IMR-90 (cell line): Measurements from ENCODE around the gene MAOB. TPM values are rescaled to one million over a fixed set of nuclear protein-coding genes. Genes with fewer than 3 reads are reported as not detected.

ENCODE experiments used
- ATAC-seq: fragments of 200-7000 bp; cut with Tn5 transposase; 2 replicates; pipeline ENCODE4 v1.9.1; 2020; ENCODE audit warnings: low read depth, mild to moderate bottlenecking, moderate library complexity
- BruUV-seq: library from RNA; stranded (reverse); fragments of 400-500 nt; replicated peaks from 2 replicates; lab custom pipeline; 2021; lab: Mats Ljungman, UMichigan
- CTCF ChIA-PET: fragments of 300-600 bp; formaldehyde crosslinking; extraction: SDS; loops from one replicate; lab custom pipeline; 2021; ENCODE audit warnings: antibody characterized with exemption; lab: Yijun Ruan, JAX
- POLR2A ChIA-PET: fragments of 300-600 bp; sonication (Branson Sonifier 250); formaldehyde crosslinking; loops from one replicate; lab custom pipeline; 2022; ENCODE audit warnings: antibody characterized with exemption; ENCODE audit not compliant: unreplicated experiment; lab: Charles Lee
- DNase-seq: peaks from one replicate; pipeline ENCODE4 v3.0.0; 2013
- H2AFZ ChIP-seq: replicated peaks from 2 replicates; pipeline ENCODE3; 2013; ENCODE audit warnings: low read length, mild to moderate bottlenecking; ENCODE audit not compliant: poor library complexity
- H2AK5ac ChIP-seq: 2 replicates; pipeline ENCODE4 v1.6.1; 2013; ENCODE audit warnings: low read depth, low read length, inconsistent platforms
- H2AK9ac ChIP-seq: replicated peaks from 2 replicates; pipeline ENCODE3; 2013; ENCODE audit warnings: mild to moderate bottlenecking, low read depth, low read length, moderate library complexity; ENCODE audit not compliant: poor library complexity
- H2BK120ac ChIP-seq: 2 replicates; pipeline ENCODE4 v1.6.1; 2013; ENCODE audit warnings: low read depth, low read length, inconsistent platforms
- H2BK15ac ChIP-seq: 3 replicates; pipeline ENCODE4 v1.6.1; 2013; ENCODE audit warnings: low read depth, low read length, inconsistent platforms
- H2BK20ac ChIP-seq: 2 replicates; pipeline ENCODE4 v1.6.1; 2013; ENCODE audit warnings: low read depth, mild to moderate bottlenecking, inconsistent platforms, low read length, moderate library complexity
- H2BK5ac ChIP-seq: 2 replicates; pipeline ENCODE4 v1.6.1; 2013; ENCODE audit warnings: mild to moderate bottlenecking, low read depth, low read length, inconsistent platforms; ENCODE audit not compliant: poor library complexity, severe bottlenecking
- H3K14ac ChIP-seq: replicated peaks from 2 replicates; pipeline ENCODE4 v1.6.1; 2013; ENCODE audit warnings: low read depth, low read length, inconsistent platforms
- H3K18ac ChIP-seq: 2 replicates; pipeline ENCODE4 v1.6.1; 2013; ENCODE audit warnings: low read depth, low read length, control low read depth
- H3K23ac ChIP-seq: 2 replicates; pipeline ENCODE4 v1.6.1; 2013; ENCODE audit warnings: low read depth, low read length, inconsistent platforms
- H3K27ac ChIP-seq: 2 replicates; pipeline ENCODE4 v1.5.1; 2013; ENCODE audit warnings: mild to moderate bottlenecking, control low read depth, low read length; ENCODE audit not compliant: insufficient read depth
- H3K27me3 ChIP-seq: 2 replicates; pipeline ENCODE4 v1.6.1; 2013; ENCODE audit warnings: low read length; ENCODE audit not compliant: control insufficient read depth, insufficient read depth
- H3K36me3 ChIP-seq: 2 replicates; pipeline ENCODE4 v1.6.1; 2013; ENCODE audit warnings: low read length, mixed read lengths; ENCODE audit not compliant: control insufficient read depth, insufficient read depth
- H3K4ac ChIP-seq: 2 replicates; pipeline ENCODE4 v1.6.1; 2013; ENCODE audit warnings: low read depth, low read length, inconsistent platforms
- H3K4me1 ChIP-seq: 2 replicates; pipeline ENCODE4 v1.6.1; 2013; ENCODE audit warnings: low read length, mixed read lengths; ENCODE audit not compliant: control insufficient read depth, insufficient read depth
- H3K4me2 ChIP-seq: 2 replicates; pipeline ENCODE4 v1.6.1; 2013; ENCODE audit warnings: low read depth, mild to moderate bottlenecking, control low read depth, low read length, moderate library complexity
- H3K4me3 ChIP-seq: 2 replicates; pipeline ENCODE4 v1.5.1; 2013; ENCODE audit warnings: low read depth, mild to moderate bottlenecking, control low read depth, low read length, moderate library complexity; ENCODE audit not compliant: insufficient read depth
- H3K56ac ChIP-seq: 2 replicates; pipeline ENCODE4 v1.6.1; 2013; ENCODE audit warnings: low read length, inconsistent platforms; ENCODE audit not compliant: insufficient read depth; ENCODE audit errors: extremely low read depth
- H3K79me1 ChIP-seq, 2 experiments: 2 replicates each; pipeline ENCODE4 v1.6.1; 2013; ENCODE audit warnings: low read length in 2 of 2, inconsistent platforms in 1 of 2, low read depth in 1 of 2
- H3K9ac ChIP-seq: 2 replicates; pipeline ENCODE4 v1.6.1; 2013; ENCODE audit warnings: low read depth, low read length, control low read depth
- H3K9me1 ChIP-seq: 2 replicates; pipeline ENCODE4 v1.6.1; 2013; ENCODE audit warnings: low read length, inconsistent platforms; ENCODE audit not compliant: insufficient read depth
- H3K9me3 ChIP-seq: 2 replicates; pipeline ENCODE4 v1.6.1; 2013; ENCODE audit warnings: low read length; ENCODE audit not compliant: control insufficient read depth, insufficient read depth
- H4K20me1 ChIP-seq: 2 replicates; pipeline ENCODE4 v1.6.1; 2013; ENCODE audit warnings: low read length, inconsistent platforms; ENCODE audit not compliant: insufficient read depth
- H4K5ac ChIP-seq: 2 replicates; pipeline ENCODE4 v1.6.1; 2013; ENCODE audit warnings: mild to moderate bottlenecking, low read depth, low read length, control low read depth
- H4K8ac ChIP-seq, 2 experiments: 2 replicates each; pipeline ENCODE4 v1.6.1; 2013; ENCODE audit warnings: low read depth in 2 of 2, low read length in 2 of 2, control low read depth in 1 of 2, inconsistent platforms in 1 of 2
- H4K91ac ChIP-seq: 2 replicates; pipeline ENCODE4 v1.6.1; 2013; ENCODE audit warnings: low read depth, low read length, inconsistent platforms; ENCODE audit not compliant: insufficient read depth
- CEBPB ChIP-seq: IDR thresholded peaks from 2 replicates; pipeline ENCODE4 v1.6.1; 2012; ENCODE audit warnings: low read depth, low read length, improper control_type of control experiment
- CHD1 ChIP-seq: IDR thresholded peaks from 2 replicates; pipeline ENCODE4 v1.6.1; 2012; ENCODE audit warnings: low read depth, low read length, improper control_type of control experiment
- RFX5 ChIP-seq: IDR thresholded peaks from 2 replicates; pipeline ENCODE4 v1.8.0; 2012; ENCODE audit warnings: low read depth, mild to moderate bottlenecking, low read length, moderate library complexity
- WGBS, 2 experiments: methylation state at CpG; one replicate each; pipeline versions ENCODE4 v1.1.5 to v1.1.7; 2013; ENCODE audit warnings: missing lambda C conversion rate in 2 of 2; ENCODE audit not compliant: insufficient read length in 1 of 2; ENCODE audit errors: extremely low coverage in 2 of 2; 5-methylcytosine and 5-hydroxymethylcytosine counted together
- dilution Hi-C: fragments of 300-500 bp; cut with HindIII; formaldehyde crosslinking; loops from one replicate; pipeline ENCODE4 v1.14.3; 2018; ENCODE audit warnings: low sequenced_read_pairs; ENCODE audit not compliant: unreplicated experiment
- in situ Hi-C: fragments of 300-500 bp; cut with MboI; formaldehyde crosslinking; loops from 3 replicates; pipeline ENCODE4 v1.14.3; 2019; ENCODE audit warnings: low sequenced_read_pairs, inconsistent platforms, mixed read lengths
- intact Hi-C: fragments of 100-400 bp; cut with micrococcal nuclease; formaldehyde crosslinking; loops from 2 replicates; pipeline ENCODE4 v1.10.0; 2022
- polyA plus RNA-seq, 3 experiments: library from polyadenylated mRNA; depleted of rRNA; stranded (reverse); fragments of >200 nt; gene quantifications; 2 replicates each; pipeline ENCODE4 v1.2.3, GENCODE V29; 2012; ENCODE audit warnings: low replicate concordance in 1 of 3
- total RNA-seq: library from RNA; depleted of rRNA; stranded (reverse); fragments of >200 nt; gene quantifications from 2 replicates; pipeline ENCODE4 v1.2.3, GENCODE V29; 2012
- TF ChIP-seq, protein P1 (sequence below): conservative IDR thresholded peaks from 2 replicates; pipeline ENCODE4 v1.5.1; 2012; ENCODE audit warnings: mild to moderate bottlenecking, low read depth, low read length, improper control_type of control experiment
- TF ChIP-seq, protein P2 (sequence below): fragments of 150-350 bp; IDR thresholded peaks from 2 replicates; pipeline ENCODE4 v1.6.1; 2016; ENCODE audit warnings: low read depth, mild to moderate bottlenecking, low read length, moderate library complexity, borderline replicate concordance
- TF ChIP-seq, protein P3 (sequence below): fragments of 150-350 bp; IDR thresholded peaks from 2 replicates; pipeline ENCODE4 v1.6.1; 2017; ENCODE audit warnings: mild to moderate bottlenecking, antibody characterized with exemption, low read length, low read depth

MAOB gene
- total and polyA plus RNA-seq, 2 of the 4 experiments (the other 2 are of a cell fraction): 0.36 to 0.46 TPM

DNA sequence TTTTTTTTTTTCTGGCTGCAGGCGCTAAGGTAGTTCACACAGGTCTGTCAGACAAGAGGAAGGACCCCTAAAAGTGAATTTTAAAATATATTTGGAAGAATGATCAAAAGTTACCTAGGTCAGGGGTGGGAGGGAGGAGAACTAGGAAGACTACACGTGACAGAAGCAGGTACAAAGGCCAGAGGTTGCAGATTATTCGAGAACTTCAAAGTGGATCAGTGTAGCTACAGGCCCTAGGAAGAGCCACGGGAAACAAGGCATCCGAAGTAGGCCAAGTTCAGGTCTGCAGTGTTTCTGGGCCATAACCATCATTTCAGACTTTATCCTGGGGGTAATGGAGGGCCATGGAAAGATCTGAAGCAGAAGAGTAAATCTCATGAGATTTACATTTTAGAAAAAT lies 16.5 kb downstream of the MAOB start:
- H4K5ac ChIP-seq: no peak overlapping the region
- no peak overlapping the region for H2BK20ac ChIP-seq
- TF ChIP-seq, protein P1, sequence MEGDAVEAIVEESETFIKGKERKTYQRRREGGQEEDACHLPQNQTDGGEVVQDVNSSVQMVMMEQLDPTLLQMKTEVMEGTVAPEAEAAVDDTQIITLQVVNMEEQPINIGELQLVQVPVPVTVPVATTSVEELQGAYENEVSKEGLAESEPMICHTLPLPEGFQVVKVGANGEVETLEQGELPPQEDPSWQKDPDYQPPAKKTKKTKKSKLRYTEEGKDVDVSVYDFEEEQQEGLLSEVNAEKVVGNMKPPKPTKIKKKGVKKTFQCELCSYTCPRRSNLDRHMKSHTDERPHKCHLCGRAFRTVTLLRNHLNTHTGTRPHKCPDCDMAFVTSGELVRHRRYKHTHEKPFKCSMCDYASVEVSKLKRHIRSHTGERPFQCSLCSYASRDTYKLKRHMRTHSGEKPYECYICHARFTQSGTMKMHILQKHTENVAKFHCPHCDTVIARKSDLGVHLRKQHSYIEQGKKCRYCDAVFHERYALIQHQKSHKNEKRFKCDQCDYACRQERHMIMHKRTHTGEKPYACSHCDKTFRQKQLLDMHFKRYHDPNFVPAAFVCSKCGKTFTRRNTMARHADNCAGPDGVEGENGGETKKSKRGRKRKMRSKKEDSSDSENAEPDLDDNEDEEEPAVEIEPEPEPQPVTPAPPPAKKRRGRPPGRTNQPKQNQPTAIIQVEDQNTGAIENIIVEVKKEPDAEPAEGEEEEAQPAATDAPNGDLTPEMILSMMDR: no peak
- TF ChIP-seq, protein P2, sequence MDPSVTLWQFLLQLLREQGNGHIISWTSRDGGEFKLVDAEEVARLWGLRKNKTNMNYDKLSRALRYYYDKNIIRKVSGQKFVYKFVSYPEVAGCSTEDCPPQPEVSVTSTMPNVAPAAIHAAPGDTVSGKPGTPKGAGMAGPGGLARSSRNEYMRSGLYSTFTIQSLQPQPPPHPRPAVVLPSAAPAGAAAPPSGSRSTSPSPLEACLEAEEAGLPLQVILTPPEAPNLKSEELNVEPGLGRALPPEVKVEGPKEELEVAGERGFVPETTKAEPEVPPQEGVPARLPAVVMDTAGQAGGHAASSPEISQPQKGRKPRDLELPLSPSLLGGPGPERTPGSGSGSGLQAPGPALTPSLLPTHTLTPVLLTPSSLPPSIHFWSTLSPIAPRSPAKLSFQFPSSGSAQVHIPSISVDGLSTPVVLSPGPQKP: no peak
- TF ChIP-seq CHD1: no peak
- TF ChIP-seq, protein P3, sequence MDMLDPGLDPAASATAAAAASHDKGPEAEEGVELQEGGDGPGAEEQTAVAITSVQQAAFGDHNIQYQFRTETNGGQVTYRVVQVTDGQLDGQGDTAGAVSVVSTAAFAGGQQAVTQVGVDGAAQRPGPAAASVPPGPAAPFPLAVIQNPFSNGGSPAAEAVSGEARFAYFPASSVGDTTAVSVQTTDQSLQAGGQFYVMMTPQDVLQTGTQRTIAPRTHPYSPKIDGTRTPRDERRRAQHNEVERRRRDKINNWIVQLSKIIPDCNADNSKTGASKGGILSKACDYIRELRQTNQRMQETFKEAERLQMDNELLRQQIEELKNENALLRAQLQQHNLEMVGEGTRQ: no peak
- TF ChIP-seq RFX5: no peak
- no peak for TF ChIP-seq CEBPB
- no peaks in the 10 kb centered on the region for H3K27me3 ChIP-seq
- ATAC-seq (no peak), DNase-seq (no peak)
- H2AK5ac ChIP-seq: no peak overlapping the region
- H3K4ac ChIP-seq: no peak overlapping the region
- H3K4me1 ChIP-seq: no peaks in the 10 kb centered on the region
- no peaks in the 10 kb centered on the region for H4K20me1 ChIP-seq
- no peaks in the 10 kb centered on the region for H3K9me3 ChIP-seq
- H3K27ac ChIP-seq: no peak overlapping the region
- in situ Hi-C loops: no loop called here
- H3K9me1 ChIP-seq: no peaks in the 10 kb centered on the region
- H2BK5ac ChIP-seq: no peak overlapping the region
- H3K18ac ChIP-seq: no peak overlapping the region
- H2BK120ac ChIP-seq: no peak overlapping the region
- H3K23ac ChIP-seq: no peak overlapping the region
- no peak overlapping the region for H2AFZ ChIP-seq
- 37% methylated on average over 2 of the region's 5 CpGs; no CpG with 5 or more reads in 1 of the 2 experiments for WGBS, 2 experiments
- intact Hi-C loops: no loop called here
- no peak overlapping the region for H4K91ac ChIP-seq
- H3K14ac ChIP-seq: no peak overlapping the region
- dilution Hi-C loops: no loop called here
- H3K79me1 ChIP-seq: no peaks in the 10 kb centered on the region
- no peak overlapping the region for H4K8ac ChIP-seq
- H2AK9ac ChIP-seq: no peak overlapping the region
- no peak overlapping the region for H2BK15ac ChIP-seq
- ChIA-PET CTCF (no interaction called here), POLR2A (no interaction called here)
- BruUV-seq: no TSS peak
- no peak overlapping the region for H3K56ac ChIP-seq
- H3K4me3 ChIP-seq: no peak overlapping the region
- H3K36me3 ChIP-seq: no peaks in the 10 kb centered on the region
- no peak overlapping the region for H3K9ac ChIP-seq
- no peak overlapping the region for H3K4me2 ChIP-seq
